OCI-LY7 (cell line): Measurements from ENCODE around the gene GBF1. TPM values are rescaled to one million over a fixed set of nuclear protein-coding genes. Genes with fewer than 3 reads are reported as not detected.

Source experiments
- BruUV-seq: library from RNA; stranded (reverse); fragments of 400-500 nt; replicated peaks from 2 replicates; lab custom pipeline; 2021; lab: Mats Ljungman, UMichigan
- CTCF ChIA-PET: fragments of 300-600 bp; sonication (Branson Sonifier 250); formaldehyde crosslinking; loops from one replicate; lab custom pipeline; 2022; ENCODE audit warnings: antibody characterized with exemption; ENCODE audit not compliant: unreplicated experiment; lab: Charles Lee
- POLR2A ChIA-PET: fragments of 300-600 bp; sonication (Branson Sonifier 250); formaldehyde crosslinking; loops from one replicate; lab custom pipeline; 2022; ENCODE audit warnings: antibody characterized with exemption; lab: Charles Lee
- DNase-seq: peaks from one replicate; pipeline ENCODE4 v3.0.0-alpha.2; 2015; ENCODE audit warnings: low spot score
- H2AFZ ChIP-seq: fragments of 200-600 bp; sonication (generic), shearing (Covaris generic); 2 replicates; pipeline ENCODE4 v1.6.1; 2014; ENCODE audit warnings: mild to moderate bottlenecking, antibody characterized with exemption, low read length, moderate library complexity
- H3K27ac ChIP-seq: fragments of 200-600 bp; sonication (generic); 2 replicates; pipeline ENCODE4 v1.5.1; 2014; ENCODE audit warnings: mixed run types, low read depth, mild to moderate bottlenecking, moderate library complexity, low read length, inconsistent platforms; ENCODE audit not compliant: poor library complexity, severe bottlenecking
- H3K36me3 ChIP-seq: fragments of 200-600 bp; sonication (generic); 2 replicates; pipeline ENCODE4 v1.6.1; 2014; ENCODE audit warnings: mild to moderate bottlenecking, antibody characterized with exemption, low read length, moderate library complexity, mixed read lengths; ENCODE audit not compliant: insufficient read depth
- H3K4me1 ChIP-seq: fragments of 200-600 bp; sonication (generic); 2 replicates; pipeline ENCODE4 v1.5.1; 2014; ENCODE audit warnings: mild to moderate bottlenecking, low read length; ENCODE audit not compliant: insufficient read depth, poor library complexity, severe bottlenecking
- H3K4me2 ChIP-seq: fragments of 200-600 bp; sonication (generic); 2 replicates; pipeline ENCODE4 v1.6.1; 2014; ENCODE audit warnings: mild to moderate bottlenecking, low read length
- H3K4me3 ChIP-seq: fragments of 200-600 bp; sonication (generic); 2 replicates; pipeline ENCODE4 v1.5.1; 2014; ENCODE audit warnings: mild to moderate bottlenecking, low read depth, low read length; ENCODE audit not compliant: poor library complexity, severe bottlenecking
- H3K79me2 ChIP-seq: fragments of 200-600 bp; sonication (generic); 2 replicates; pipeline ENCODE4 v1.6.1; 2016; ENCODE audit warnings: low read depth, mild to moderate bottlenecking, low read length, moderate library complexity, mixed read lengths; ENCODE audit not compliant: insufficient read depth
- H3K9me2 ChIP-seq: fragments of 200-600 bp; sonication (generic); 2 replicates; pipeline ENCODE4 v1.6.1; 2016; ENCODE audit warnings: mild to moderate bottlenecking, low read length, mixed read lengths; ENCODE audit not compliant: insufficient read depth
- H3K9me3 ChIP-seq: fragments of 200-600 bp; sonication (generic); 2 replicates; pipeline ENCODE4 v1.6.1; 2014; ENCODE audit warnings: mild to moderate bottlenecking, mixed run types, low read length, mixed read lengths
- H4K20me1 ChIP-seq: fragments of 200-600 bp; sonication (generic); 2 replicates; pipeline ENCODE4 v1.6.1; 2014; ENCODE audit warnings: mild to moderate bottlenecking, antibody characterized with exemption, low read length, moderate library complexity, mixed read lengths; ENCODE audit not compliant: insufficient read depth
- EZH2phosphoT487 ChIP-seq: fragments of 200-600 bp; sonication (generic); IDR thresholded peaks from 2 replicates; pipeline ENCODE4 v1.6.1; 2018; ENCODE audit warnings: low read depth, borderline replicate concordance, mild to moderate bottlenecking, mixed run types, antibody characterized with exemption, low read length, moderate library complexity, mixed read lengths
- intact Hi-C: fragments of 100-400 bp; cut with micrococcal nuclease; formaldehyde crosslinking; loops from one replicate; pipeline ENCODE4 v1.10.0; 2022; ENCODE audit not compliant: unreplicated experiment
- total RNA-seq, 2 experiments: library from RNA; depleted of rRNA in 1 of 2; stranded (reverse); fragments of >200 nt in 1 of 2; shearing (Covaris generic) in 1 of 2; gene quantifications; 2 replicates each; pipeline ENCODE4 v1.2.3, GENCODE V29; 2014 to 2022
- TF ChIP-seq, protein P1 (sequence below): fragments of 200-600 bp; sonication (generic); conservative IDR thresholded peaks from 2 replicates; pipeline ENCODE4 v1.5.1; 2014; ENCODE audit warnings: mild to moderate bottlenecking, antibody characterized with exemption, low read length, moderate library complexity, mixed read lengths

The GBF1 gene
- total RNA-seq, 2 experiments from 2014 or later: 17.8 to 33.4 TPM

DNA sequence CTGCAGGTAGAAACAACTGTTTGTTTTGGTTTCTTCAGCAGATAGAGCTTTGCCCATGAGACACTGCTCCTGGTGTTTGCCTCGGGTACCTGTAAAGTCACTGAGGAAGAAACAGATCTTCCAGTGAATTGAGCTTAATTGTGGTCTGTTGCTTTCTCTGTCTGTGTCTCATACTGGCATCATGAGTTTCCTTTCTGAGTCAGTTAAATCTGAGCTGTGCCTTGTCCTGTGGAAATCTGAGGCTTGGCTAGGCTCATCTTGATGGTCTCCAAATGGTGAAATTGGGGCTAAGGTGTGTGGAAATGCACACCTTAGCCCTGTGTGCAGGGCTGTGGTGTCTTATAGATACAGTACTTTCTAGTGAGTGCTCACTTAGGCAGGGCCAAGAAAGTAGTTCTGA, 67.4 kb downstream of the GBF1 start:
- Histone ChIP-seq H3K79me2 (no peaks in the 10 kb centered on the region), H2AFZ (no peak overlapping the region), H3K9me3 (no peaks in the 10 kb centered on the region), H3K27ac (no peak overlapping the region), H4K20me1 (no peaks in the 10 kb centered on the region), H3K4me2 (no peak overlapping the region), H3K4me1 (no peaks in the 10 kb centered on the region), H3K36me3 (no peaks in the 10 kb centered on the region; the same call in 1 of the 2 replicates), H3K9me2 (no peaks in the 10 kb centered on the region), H3K4me3 (no peak overlapping the region)
- no TSS peak for BruUV-seq
- intact Hi-C loops: no loop called here
- POLR2A ChIA-PET: interaction anchor here (0.9 to 1.3 kb wide), 2 partner anchors 33 to 39 kb away, joined by 3 to 5 read pairs; no protein-coding TSS in a partner anchor
- CTCF ChIA-PET: no interaction called here
- no peak for TF ChIP-seq EZH2phosphoT487
- TF ChIP-seq, protein P1, sequence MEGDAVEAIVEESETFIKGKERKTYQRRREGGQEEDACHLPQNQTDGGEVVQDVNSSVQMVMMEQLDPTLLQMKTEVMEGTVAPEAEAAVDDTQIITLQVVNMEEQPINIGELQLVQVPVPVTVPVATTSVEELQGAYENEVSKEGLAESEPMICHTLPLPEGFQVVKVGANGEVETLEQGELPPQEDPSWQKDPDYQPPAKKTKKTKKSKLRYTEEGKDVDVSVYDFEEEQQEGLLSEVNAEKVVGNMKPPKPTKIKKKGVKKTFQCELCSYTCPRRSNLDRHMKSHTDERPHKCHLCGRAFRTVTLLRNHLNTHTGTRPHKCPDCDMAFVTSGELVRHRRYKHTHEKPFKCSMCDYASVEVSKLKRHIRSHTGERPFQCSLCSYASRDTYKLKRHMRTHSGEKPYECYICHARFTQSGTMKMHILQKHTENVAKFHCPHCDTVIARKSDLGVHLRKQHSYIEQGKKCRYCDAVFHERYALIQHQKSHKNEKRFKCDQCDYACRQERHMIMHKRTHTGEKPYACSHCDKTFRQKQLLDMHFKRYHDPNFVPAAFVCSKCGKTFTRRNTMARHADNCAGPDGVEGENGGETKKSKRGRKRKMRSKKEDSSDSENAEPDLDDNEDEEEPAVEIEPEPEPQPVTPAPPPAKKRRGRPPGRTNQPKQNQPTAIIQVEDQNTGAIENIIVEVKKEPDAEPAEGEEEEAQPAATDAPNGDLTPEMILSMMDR: no peak
- DNase-seq: no peak

- no peak overlapping the region for H3K27ac ChIP-seq
- DNase-seq: no peak
- no peaks in the 10 kb centered on the region for H3K9me3 ChIP-seq
- POLR2A ChIA-PET: interaction anchor here (0.6 to 1.9 kb wide), 4 partner anchors 10 to 216 kb away, joined by 3 to 8 read pairs (median 4); no protein-coding TSS in a partner anchor
- H3K9me2 ChIP-seq: no peaks in the 10 kb centered on the region
- H2AFZ ChIP-seq: no peak overlapping the region
- H3K4me3 ChIP-seq: no peak overlapping the region
- intact Hi-C loops: no loop called here
- TF ChIP-seq EZH2phosphoT487: no peak
- TF ChIP-seq, protein P1: no peak
- H3K79me2 ChIP-seq: no peaks in the 10 kb centered on the region
- CTCF ChIA-PET: no interaction called here
- no peaks in the 10 kb centered on the region for H3K4me1 ChIP-seq
- H3K36me3 ChIP-seq: no peaks in the 10 kb centered on the region; the same call in 1 of the 2 replicates
- no peaks in the 10 kb centered on the region for H4K20me1 ChIP-seq
- BruUV-seq: no TSS peak
- H3K4me2 ChIP-seq: no peak overlapping the region
Measured at GRCh38 chr10:102313221-102313896, 68.0 kb downstream of the GBF1 start.

- BruUV-seq: no TSS peak
- Histone ChIP-seq H3K79me2 (no peaks in the 10 kb centered on the region), H3K36me3 (no peaks in the 10 kb centered on the region; the same call in 1 of the 2 replicates), H3K9me2 (no peaks in the 10 kb centered on the region), H2AFZ (no peak overlapping the region), H3K4me2 (no peak overlapping the region), H3K4me3 (no peak overlapping the region), H3K4me1 (no peaks in the 10 kb centered on the region), H3K9me3 (no peaks in the 10 kb centered on the region), H4K20me1 (no peaks in the 10 kb centered on the region), H3K27ac (no peak overlapping the region)
- intact Hi-C loops: no loop called here
- POLR2A ChIA-PET: interaction anchor here (0.6 to 1.9 kb wide), 2 partner anchors 8 to 13 kb away, joined by 3 to 8 read pairs; no protein-coding TSS in a partner anchor
- no peak for DNase-seq
- CTCF ChIA-PET: no interaction called here
- no peak for TF ChIP-seq EZH2phosphoT487
- TF ChIP-seq, protein P1: no peak
Measured at GRCh38 chr10:102314801-102315200, 69.5 kb downstream of the GBF1 start.
